Epithelial cell of prostate (primary cell): Measurements from ENCODE around the gene MPV17.
"Not testable (repeated sequence)": the region's sequence is repeated elsewhere in the genome, so short reads cannot be mapped to it uniquely, and the experiment has no call there.

ENCODE experiments used
- DNase-seq: peaks from one replicate; pipeline ENCODE4 v3.0.0-alpha.2; 2011; ENCODE audit warnings: low read depth, low spot score
- H3K27ac ChIP-seq: fragments of 450-650 bp; 2 replicates; pipeline ENCODE4 v1.5.1; 2017; ENCODE audit warnings: mild to moderate bottlenecking

The MPV17 gene

DNA sequence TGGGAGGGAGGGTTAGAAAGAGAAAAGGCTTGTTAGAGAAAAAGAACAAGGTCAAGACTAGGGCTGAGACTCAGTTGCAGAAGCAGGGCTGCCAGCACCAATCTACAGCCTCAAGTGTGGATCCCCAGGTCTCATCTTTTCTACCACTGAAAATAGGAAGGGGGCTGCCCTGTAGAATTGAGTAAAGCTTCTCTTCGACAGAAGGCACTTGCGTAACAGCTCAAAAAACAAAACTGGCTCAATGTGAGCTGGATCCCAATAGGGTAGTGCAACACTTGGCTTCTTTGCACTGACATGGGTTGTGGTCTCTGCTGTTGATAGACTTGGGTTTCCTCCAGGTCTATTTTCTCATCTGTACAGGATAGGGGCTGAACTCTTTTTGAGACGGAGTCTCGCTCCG lies 1.8 kb upstream of the MPV17 start:
- DNase-seq: no peak
- no peak overlapping the region for H3K27ac ChIP-seq

DNA sequence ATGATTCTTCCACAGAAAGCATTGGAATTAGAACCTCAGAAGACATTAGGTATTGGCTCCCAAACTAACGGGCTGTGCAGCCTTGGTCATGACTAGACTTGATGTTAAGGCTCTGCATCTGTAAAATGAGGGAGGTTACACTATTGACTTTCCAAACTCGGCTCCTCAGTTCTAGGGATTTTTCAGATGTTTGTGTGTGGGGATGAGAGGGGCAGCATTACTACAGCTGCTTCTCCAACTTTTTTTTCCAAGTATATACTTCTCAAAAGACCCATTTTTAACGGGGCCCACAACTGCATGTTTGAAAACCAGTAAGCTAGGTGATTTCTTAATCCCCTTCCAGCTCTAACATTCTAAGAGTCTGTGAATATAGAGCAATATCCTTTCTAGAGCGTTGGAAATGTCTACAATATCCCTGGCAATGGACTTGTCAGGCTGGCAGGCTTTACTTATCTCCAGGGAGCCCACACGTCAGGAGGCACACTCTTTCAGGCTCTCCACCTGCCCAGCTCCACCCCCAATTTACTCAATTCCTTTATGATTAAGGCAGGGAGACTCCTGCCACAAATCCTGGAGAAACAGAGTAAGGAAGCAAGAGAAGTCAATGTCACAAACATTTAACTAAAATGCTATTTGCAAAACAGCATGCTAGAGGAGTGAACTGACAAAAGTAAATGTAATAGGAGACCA lies 844 bp upstream of the MPV17 start:
- no peak for DNase-seq
- peak overlapping the region; percentile 70 for H3K27ac ChIP-seq

DNA sequence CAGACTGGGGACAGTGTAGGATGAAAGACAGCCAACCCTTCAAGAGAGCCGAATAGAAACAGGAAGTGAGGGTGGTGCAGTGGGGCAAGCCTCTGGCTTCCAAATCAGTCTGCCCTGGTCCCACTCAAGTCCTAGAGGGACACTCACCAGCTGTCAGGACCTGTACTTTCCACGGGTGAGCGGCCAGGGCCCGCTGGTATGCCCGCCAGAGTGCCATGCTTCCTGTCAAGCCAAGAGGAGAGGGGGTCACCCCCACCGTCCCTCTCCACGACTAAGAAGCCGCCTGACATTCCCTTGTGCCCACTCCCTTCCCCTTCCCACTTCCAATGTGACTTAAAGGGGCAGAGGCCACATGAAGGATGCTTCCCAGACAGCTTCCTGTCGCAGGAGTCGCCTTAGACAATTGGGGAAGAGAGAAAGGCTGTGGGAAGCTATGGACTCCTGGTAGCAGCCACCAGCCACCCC lies 564 bp downstream of the MPV17 start:
- no peak for DNase-seq

DNA sequence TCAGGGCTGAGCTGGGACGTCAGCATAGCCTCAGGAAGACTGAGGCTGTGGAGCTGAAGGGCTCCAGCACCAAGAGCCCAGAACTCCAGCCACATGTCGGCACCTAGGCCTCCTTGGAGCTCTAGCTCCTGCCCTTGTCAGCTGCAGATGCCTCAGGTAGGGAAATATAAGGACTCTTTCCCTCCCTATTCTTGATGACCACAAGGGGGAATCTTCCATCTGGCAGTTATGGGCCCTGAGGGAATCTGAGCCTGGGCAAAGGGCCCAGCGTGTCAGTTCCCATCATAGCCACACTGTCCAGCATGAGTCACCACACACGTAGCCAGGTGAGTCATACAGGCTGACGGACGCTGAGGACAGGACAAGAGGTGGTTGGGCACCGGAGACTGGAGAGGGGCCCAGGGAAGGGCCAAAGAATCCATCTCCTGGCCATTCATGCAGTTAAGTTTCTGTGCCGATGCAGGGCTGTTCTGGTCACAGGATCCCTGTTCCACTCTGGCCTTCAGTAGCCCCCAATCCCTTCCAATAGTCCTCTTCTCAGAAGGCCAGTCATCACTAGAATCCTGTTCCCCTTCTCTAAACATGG lies 1.8 kb downstream of the MPV17 start:
- DNase-seq: peak; percentile 91
- H3K27ac ChIP-seq: peak overlapping the region; percentile 70

More for the DNA sequence above, 564 bp downstream of the MPV17 start:
- H3K27ac ChIP-seq: peak overlapping the region; percentile 70

DNA sequence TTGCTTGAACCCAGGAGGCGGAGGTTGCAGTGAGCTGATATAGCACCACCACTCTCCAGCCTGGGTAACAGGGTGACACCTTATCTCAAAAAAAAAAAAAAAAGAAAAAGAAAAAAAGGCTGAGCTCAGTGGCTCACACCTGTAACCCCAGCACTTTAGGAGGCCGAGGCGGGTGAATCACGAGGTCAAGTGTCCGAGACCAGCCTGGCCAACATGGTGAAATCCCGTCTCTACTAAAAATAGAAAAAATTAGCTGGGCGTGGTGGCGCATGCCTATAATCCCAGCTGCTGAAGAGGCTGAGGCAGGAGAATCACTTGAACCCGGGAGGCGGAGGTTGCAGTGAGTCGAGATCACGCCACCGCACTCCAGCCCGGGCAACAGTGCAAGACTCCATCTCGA lies 3.1 kb downstream of the MPV17 start:
- not testable (repeated sequence) for DNase-seq, H3K27ac ChIP-seq

DNA sequence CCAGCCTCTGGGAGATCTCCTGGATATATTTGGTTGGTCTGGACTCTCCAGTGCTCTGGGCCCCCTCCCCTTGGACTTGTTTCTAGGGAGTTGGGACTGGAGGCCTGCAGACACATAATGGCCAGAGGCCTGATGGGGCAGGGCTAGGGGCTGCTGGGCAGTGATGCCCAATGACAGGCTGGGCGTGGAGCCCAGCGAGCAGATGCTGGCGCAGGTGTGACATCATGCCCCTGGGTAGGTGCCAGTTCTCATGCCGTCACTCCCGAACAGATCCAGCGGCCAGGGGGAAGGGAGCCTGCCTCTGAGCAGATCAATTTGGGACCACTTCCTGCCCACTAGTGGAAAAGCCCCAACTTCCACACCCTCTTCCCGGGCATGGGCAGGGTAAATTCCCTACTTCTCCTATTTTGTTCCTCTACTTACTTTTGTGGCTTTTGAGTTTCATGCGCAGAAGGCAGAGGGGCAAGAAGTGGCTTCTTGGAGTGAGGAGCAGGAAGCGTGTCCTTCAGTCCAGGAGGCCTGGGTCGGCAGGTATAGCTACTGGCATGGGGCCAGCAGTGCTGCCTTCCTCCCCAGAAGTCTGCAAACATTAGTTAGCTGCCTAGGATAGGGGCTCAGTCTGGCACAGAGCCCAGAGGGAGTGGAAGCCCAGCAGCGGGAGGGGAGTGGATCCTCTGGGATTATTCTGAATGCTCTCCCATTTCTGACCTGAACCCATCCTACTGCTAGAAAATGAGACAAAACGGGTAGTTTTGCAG lies 6.1 kb downstream of the MPV17 start:
- H3K27ac ChIP-seq: no peak overlapping the region
- DNase-seq: no peak

DNA sequence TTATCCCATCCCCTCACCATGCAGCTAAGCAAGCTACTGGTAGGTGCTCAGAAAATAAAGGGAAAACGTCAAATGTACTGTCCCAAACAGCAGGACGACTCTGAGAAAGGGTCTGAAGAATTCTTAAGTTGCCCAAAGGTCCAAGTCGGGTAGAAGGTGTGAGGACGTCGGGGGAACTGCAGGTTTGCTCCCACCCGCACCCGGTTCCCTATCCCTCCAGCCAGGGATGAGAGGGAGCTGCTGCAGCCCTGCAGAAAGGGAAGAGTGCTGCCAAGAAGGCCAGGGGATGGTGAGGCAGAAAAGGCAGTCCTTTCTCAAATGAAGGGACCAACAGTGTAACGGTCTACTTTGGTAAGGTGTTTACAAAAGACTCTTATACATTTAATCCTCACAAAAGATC lies 7.8 kb downstream of the MPV17 start:
- DNase-seq: no peak
- H3K27ac ChIP-seq: no peak overlapping the region

DNA sequence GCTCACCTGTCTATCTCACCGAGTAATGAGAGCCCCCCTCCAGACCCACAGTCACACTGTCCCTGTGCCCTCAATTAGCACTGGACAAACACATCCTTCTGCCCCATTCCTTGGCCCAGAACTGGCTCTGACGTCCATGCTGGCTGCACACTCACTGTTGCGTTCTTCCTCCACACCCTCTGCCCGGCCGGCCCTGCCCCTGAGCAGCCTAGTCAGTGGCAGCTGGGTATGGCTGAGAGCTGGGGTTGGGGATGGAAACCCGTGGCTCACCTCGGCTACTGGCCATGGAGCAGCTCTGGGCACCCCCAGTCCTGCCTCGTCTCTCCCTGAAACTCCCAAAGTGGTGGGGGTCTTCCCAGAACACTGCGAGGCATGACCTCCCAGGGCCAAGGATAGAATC lies 8.2 kb downstream of the MPV17 start:
- no peak overlapping the region for H3K27ac ChIP-seq
- no peak for DNase-seq

DNA sequence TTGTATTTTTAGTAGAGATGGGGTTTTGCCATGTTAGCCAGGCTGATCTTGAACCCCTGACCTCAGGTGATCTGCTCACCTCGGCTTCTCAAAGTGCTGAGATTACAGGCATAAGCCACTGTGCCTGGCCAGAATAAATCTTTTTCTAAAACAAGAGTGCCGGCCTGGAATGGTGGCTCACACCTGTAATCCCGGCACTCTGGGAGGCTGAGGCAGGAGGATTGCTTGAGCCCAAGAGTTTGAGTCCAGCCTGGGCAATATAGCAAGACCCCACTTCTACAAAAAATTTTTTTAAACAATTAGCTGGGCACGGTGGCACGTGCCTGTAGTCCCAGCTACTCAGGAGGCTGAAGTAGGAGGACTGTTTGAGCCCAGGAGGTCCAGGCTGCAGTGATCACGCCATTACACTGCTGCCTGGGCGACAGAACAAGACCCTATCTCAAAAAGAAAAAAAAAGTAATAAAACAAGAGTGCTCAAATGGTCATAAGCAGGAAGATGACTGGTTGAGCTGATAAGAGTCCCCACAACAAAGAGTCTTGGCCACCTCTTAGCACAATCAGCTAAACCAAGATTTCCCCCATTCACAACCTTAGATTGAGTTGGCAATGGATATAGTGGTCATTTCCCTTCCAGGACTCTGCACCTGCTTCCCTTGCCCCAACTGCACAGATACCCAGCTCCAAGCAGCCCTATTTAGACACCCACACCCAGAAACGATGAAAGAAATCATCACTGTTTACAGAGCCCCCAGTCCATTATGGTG lies 8.8 kb downstream of the MPV17 start:
- H3K27ac ChIP-seq: no peak overlapping the region
- no peak for DNase-seq

DNA sequence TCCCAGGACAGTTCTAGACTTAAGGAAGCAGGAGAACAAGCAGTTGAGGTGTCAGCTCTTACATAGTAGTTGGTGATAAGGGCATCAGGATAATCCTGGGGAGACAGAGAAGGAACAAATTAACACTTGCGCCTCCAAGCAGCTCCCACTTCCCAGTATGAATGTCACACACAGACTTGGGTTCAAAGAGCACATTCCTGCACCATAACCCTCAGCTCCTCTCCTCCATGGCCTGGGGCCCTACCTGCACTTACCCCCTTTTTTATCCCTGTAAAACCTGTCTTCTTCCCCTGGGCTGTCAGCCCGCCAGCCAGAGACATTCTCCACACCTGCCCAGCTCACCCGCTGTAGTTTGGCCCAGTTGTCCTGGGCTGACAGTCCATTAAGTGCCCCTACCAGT lies 10.7 kb downstream of the MPV17 start:
- H3K27ac ChIP-seq: no peak overlapping the region
- no peak for DNase-seq

DNA sequence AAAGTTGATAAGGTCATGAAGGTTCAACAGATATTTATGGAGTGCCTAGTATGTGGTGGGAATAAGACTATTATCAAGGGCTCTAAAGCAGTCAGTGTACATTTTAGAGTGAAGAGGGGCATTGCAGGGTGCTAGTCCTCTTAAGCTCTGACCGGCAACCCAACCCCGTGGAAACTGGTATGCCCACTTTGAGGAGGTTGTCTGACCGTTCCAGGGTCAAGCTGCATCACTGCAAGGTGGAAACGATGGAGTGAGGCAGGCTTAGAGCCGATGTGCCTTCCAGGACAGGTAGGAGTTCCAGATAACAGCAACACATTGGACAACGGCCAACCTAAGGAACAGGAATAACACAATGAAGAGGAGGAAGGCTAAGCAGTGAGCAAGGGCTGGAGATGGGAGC lies 13.2 kb downstream of the MPV17 start:
- no peak for DNase-seq
- no peak overlapping the region for H3K27ac ChIP-seq

DNA sequence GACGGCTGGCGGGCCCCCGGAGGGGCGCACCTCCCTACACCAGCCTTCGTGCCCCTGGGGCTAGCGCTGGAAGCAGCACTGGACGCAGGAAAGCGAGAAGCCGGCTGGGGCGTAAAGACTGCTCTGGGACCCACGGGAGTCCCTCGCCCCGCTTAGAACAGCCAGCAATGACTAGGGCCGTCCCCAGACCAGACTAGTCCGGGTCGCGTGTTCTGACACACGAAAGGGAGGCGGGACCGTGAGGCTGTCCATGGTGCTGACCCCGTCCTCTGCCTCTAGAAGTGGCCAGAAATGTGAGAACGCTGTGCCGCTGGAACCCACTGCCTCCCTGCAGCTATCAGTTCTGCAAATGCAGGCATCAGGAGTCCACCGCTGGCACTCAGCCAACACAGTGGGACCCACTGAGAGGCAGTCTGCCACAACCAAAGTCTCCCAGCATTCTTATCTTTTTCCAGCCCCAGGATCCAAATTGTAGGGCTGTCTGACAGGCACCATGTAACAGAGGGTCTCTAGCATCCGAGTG lies 14.5 kb downstream of the MPV17 start, which contains the start of gene UCN:
Gene UCN, minus strand, starts transcription at position 87 of the 523 bp plus-strand sequence. CDS start 550 bp downstream, outside the sequence.
- DNase-seq: no peak
- no peak within 1 kb of the TSS for H3K27ac ChIP-seq

DNA sequence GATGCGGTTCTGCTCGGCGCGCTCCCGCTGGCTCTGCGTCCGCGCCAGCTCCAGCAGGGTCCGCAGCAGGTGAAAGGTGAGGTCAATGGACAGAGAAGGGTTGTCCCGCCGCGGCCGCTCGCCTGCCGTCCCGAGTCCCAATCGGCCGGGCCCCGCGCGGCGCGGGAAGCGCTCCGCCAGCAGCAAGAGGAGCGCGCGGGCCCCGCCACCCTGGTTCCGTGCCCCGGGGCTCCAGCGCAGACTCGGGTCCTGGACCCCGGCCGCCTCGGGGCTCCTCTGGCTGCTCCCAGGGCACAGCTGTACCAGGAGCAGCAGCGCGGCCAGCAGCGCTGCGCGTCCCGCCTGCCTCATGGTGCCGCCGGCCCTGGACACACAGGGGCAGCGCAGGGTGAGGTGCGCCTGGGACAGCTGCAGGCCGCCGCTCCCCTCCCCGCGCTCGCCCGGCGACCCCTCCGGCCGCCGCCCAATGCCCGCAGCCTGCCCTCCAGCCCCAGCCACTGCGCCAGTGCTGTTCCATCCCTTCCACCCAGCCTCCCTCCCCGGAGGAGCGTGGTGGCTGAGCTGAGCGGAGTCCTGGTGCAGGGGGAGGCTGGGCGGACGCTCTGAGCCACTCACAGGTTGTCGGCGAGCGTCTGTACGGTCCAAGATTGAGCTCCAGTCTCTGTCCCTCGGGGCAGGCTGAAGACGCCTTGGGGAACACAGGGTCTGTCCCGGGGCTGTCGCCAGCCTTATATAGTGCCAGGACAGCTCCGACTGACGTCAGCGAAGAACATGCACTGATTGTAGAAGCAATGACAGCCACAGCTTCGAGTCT lies 15.1 kb downstream of the MPV17 start:
- no peak for DNase-seq
- H3K27ac ChIP-seq: no peak overlapping the region

DNA sequence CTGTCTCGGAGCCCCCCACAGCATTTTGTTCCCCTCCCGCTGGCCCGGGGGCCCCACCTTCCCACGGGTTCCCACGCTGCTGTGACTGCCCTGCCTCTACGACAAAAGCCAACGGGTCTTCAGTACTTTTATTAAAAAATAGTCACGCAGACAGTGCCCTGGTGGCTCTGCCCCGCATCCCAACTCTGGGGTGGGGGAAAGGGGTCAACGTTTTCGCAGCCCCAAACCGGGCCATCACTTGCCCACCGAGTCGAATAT lies 15.7 kb downstream of the MPV17 start:
- H3K27ac ChIP-seq: no peak overlapping the region
- no peak for DNase-seq

DNA sequence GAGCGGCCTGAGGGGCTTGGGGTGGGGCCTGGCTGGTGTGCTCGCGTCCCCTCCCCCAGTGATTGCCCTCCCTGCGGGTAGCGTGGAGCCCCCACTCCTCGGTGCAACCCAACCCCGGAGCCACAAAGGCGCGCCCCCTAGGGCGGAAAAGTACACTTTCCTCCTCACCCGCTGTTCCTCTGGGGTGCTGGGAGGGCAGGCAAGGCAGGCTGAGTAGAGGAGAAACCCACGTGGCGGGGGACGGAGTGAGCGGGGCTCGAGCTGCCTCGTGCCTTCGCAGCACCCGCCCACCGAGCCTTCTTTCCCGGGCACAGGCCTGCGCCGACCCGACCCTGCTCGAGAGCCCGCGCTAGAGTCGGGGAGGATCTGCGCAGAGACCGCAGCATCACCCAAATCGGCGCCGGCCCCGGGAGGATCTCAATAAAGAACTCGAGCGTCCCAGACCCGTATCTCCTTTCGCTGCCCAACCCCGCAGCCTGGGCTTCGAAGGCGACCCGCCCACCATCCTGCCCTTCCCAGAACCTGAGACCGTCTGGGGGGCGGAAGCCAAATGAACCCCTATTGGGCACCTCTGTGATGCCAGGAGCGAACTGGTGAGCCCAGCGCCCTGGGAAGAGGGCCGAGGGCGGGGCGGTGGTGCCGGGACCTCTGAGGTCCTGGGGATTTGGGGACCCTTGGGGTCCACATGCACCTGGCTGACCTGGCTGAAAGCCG lies 16.2 kb downstream of the MPV17 start:
- no peak overlapping the region for H3K27ac ChIP-seq
- no peak for DNase-seq

DNA sequence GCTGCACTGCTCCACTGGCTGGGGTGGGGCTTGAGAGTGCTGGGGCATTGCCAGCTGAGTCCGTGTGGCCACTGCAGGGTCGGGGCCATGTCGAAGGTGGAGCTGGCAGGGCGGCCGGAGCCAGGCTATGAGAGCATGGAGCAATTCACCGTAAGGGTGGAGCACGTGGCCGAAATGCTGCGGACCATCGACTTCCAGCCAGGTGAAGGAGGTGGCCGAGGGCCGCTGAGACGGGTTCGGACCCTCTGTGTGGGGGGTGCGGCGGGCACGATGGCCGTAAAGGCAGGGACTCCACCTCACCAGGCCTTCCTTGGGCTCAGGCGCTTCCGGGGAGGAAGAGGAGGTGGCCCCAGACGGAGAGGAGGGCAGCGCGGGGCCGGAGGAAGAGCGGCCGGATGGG lies 16.8 kb downstream of the MPV17 start:
- no peak for DNase-seq
- H3K27ac ChIP-seq: no peak overlapping the region

DNA sequence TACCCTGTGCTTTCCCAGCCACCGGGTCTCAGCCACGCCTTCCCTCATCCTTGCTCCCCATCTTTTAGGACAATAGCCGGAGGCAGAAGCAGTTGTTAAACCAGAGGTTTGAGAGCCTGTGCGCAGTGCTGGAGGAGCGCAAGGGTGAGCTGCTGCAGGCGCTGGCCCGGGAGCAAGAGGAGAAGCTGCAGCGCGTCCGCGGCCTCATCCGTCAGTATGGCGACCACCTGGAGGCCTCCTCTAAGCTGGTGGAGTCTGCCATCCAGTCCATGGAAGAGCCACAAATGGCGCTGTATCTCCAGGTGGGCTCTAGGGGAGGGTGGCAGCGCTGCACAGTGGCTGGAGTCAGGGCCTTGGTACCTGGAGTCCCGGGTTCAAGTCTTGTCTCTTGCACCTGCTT lies 17.4 kb downstream of the MPV17 start:
- H3K27ac ChIP-seq: no peak overlapping the region
- no peak for DNase-seq

DNA sequence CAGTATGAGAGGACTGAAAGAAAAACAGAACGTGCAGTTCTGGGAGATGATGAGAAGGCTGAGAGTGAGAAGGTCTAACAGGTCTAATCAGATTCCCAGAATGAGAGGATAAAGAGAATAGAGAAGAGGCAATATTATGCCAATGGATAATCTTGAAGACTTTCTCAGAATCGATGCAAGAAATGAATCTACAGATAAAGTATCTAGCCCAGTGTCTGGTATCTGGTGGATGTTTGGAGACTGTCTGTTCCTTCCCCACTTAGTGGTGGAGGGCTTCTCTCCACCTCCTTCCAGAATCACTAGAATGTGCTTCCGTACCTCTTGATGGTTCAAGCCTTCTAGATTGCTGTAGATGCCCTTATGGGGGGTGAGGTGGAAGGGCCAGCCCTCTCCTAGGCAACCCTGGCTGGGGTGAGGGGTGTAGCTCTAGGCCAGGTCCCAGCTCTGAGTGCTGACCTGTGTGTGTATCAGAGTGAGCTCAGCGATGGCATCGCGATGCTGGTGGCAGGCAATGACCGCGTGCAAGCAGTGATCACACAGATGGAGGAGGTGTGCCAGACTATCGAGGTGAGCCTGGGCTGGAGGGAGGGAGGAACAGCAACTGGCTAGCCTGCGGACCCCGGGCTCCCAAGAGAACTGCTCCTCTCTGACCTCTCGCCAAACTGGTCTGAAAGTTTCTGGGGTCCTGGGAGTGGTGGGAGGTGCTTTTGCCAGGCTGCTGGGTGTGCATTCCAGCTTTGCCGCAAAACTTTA lies 18.2 kb downstream of the MPV17 start:
- DNase-seq: no peak
- no peak overlapping the region for H3K27ac ChIP-seq
